Measurements from ENCODE around the gene DGKZ. TPM values are rescaled to one million over a fixed set of nuclear protein-coding genes. Genes with fewer than 3 reads are reported as not detected.
A peak's percentile ranks its signal among the peaks of the same experiment; 100 is the strongest.

Gene DGKZ
- total RNA-seq, 4 donors from 2014 or later: 41.2 to 105 (median 49.6) TPM

DNA sequence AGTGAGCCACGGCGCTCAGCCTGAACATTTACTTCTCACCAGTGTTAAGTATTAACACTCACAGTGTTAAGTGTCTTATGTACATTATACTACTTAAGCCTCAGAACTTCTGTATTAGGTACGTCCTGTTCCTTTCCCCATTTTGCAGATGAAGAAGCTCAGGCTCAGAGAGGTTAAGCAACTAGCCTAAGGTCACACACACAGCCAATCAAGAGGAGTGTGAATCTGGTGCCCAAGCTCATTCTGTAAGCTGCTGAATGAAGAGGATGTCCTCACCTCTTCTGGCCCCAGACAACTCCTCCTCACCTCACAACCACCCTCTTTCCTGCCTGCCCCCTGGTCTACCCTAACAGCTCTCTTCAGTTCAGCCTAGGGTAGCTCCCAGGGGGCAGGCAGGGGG is 39.9 kb upstream of the DGKZ start:
- Histone ChIP-seq H3K27me3 (no peaks in the 10 kb centered on the region), H3K4me1 (peaks cover 0 to 11% (median 0%) of the 10 kb centered on the region in 4 donors), H3K36me3 (no peaks in the 10 kb centered on the region), H3K9me3 (no peaks in the 10 kb centered on the region), H3K4me3 (no peak overlapping the region), H3K27ac (no peak overlapping the region)
- TF ChIP-seq EP300 (IDR thresholded peaks at IDR 0.05) (no peak), POLR2A (IDR thresholded peaks at IDR 0.05) (no peak)
- TF ChIP-seq, protein P1, sequence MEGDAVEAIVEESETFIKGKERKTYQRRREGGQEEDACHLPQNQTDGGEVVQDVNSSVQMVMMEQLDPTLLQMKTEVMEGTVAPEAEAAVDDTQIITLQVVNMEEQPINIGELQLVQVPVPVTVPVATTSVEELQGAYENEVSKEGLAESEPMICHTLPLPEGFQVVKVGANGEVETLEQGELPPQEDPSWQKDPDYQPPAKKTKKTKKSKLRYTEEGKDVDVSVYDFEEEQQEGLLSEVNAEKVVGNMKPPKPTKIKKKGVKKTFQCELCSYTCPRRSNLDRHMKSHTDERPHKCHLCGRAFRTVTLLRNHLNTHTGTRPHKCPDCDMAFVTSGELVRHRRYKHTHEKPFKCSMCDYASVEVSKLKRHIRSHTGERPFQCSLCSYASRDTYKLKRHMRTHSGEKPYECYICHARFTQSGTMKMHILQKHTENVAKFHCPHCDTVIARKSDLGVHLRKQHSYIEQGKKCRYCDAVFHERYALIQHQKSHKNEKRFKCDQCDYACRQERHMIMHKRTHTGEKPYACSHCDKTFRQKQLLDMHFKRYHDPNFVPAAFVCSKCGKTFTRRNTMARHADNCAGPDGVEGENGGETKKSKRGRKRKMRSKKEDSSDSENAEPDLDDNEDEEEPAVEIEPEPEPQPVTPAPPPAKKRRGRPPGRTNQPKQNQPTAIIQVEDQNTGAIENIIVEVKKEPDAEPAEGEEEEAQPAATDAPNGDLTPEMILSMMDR (IDR thresholded peaks at IDR 0.05): no peak
- DNase-seq (ENCODE audit: low spot score in 2 of 2): no peak
- WGBS, 2 donors: 76 to 89% methylated on average over 3 of the region's 3 CpGs

DNA sequence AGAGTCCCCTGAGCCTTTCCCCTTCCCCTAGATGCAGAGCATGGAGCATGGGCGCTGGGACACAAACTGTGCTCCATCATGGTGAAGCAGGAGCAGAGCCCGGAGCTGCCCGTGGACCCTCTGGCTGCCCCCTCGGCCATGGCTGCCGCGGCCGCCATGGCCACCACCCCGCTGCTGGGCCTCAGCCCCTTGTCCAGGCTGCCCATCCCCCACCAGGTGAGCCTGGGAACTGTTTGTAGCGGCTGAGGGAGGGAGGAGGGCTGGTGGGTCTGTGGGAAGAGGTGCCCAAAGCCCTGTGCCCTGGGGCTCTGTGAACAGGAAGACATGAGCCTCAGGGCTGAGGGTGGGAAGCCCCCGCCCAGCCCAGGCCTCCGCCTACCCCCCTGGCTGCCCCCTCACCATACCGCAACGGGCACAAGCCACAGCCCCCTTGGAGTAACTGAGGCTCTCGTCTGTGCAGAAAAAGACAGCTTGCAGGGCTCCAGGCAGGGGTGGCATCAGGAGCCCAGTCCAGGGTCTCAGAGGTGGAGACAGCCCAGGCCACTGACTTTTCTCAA is 39.4 kb upstream of the DGKZ start:
- 59 to 60% methylated on average over 5 to 14 of the region's 14 CpGs for WGBS, 2 donors
- DNase-seq (ENCODE audit: low spot score in 2 of 2): no peak
- no peaks in the 10 kb centered on the region for H3K36me3 ChIP-seq
- H3K4me3 ChIP-seq: no peak overlapping the region
- H3K27ac ChIP-seq: no peak overlapping the region
- no peak for TF ChIP-seq EP300 (IDR thresholded peaks at IDR 0.05)
- TF ChIP-seq POLR2A (IDR thresholded peaks at IDR 0.05): no peak
- TF ChIP-seq, protein P1 (IDR thresholded peaks at IDR 0.05): no peak
- no peaks in the 10 kb centered on the region for H3K27me3 ChIP-seq
- no peaks in the 10 kb centered on the region for H3K9me3 ChIP-seq
- peaks cover 0 to 11% (median 0%) of the 10 kb centered on the region in 4 donors for H3K4me1 ChIP-seq

DNA sequence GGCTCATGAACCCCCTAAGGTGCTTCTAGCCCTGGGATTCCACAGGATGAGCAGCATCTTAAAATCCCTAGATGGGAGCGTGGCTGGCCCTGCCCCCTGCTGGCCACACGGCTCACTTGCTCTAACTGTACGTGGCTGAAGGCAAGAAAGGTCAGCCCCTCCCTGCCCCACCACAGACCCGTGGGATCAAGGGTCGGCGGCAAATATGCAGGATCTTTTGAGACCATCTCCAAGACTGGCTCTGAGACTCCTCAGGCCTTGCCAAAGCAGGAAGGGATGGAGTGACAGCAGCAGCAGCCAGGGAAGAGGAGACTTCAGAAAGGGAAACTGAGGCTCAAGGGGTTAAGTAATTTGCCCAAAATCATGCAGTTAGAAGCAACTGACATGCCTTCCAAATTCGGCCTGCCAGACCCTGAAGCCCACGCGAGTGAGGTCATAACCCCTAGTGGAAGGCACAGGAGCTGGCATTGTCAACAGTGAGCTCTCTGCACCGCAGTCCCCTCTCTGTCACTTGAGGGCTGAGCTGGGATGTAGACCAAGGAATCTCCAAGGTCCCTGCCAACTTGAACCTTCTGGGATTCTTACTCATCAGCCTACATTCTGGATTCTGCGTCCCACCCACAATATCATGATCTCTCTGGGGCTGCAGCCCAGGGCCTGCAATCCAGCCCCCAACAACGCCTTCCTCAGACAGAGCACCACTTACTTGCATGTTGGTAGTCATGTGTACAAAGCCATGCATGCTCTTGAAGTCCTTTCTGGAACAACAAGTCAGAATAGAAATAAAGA is 38.4 kb upstream of the DGKZ start:
- DNase-seq (ENCODE audit: low spot score in 2 of 2): peak; percentile 67 to 71
- H3K9me3 ChIP-seq: no peaks in the 10 kb centered on the region
- H3K4me1 ChIP-seq: peaks cover 0 to 11% (median 0%) of the 10 kb centered on the region in 4 donors
- H3K36me3 ChIP-seq: no peaks in the 10 kb centered on the region
- TF ChIP-seq POLR2A (IDR thresholded peaks at IDR 0.05) (no peak), EP300 (IDR thresholded peaks at IDR 0.05) (peak in 1 of 2 donors; percentile 7)
- TF ChIP-seq, protein P1 (IDR thresholded peaks at IDR 0.05): peak; percentile 68 to 94 (median 82)
- WGBS, 2 donors: 10 to 17% methylated on average over 11 to 12 of the region's 12 CpGs
- no peak overlapping the region for H3K4me3 ChIP-seq
- H3K27me3 ChIP-seq: no peaks in the 10 kb centered on the region
- H3K27ac ChIP-seq: no peak overlapping the region

DNA sequence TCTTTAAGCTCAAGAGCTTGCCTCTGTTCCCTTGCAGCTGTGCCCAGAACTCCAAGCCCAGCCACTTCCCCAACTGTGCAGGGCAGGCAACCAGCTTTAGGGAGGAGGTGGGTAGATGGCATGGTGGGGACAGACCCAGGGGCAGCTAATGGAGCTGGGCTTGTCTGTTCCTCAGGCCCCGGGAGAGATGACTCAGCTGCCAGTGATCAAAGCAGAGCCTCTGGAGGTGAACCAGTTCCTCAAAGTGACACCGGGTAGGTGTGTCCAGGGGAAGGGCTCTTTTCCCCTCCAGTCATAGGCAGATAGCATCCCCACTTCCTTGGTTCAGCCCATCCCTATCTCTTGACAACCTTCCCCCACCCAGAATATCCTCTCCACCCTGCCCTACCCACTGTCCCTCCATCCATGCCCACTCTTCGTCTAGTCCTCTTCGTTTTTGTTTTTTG is 37.4 kb upstream of the DGKZ start:
- Histone ChIP-seq H3K4me1 (peaks cover 0 to 11% (median 0%) of the 10 kb centered on the region in 4 donors), H3K27ac (no peak overlapping the region), H3K9me3 (no peaks in the 10 kb centered on the region), H3K36me3 (no peaks in the 10 kb centered on the region), H3K27me3 (no peaks in the 10 kb centered on the region), H3K4me3 (no peak overlapping the region)
- no peak for DNase-seq (ENCODE audit: low spot score in 2 of 2)
- TF ChIP-seq POLR2A (IDR thresholded peaks at IDR 0.05) (no peak), EP300 (IDR thresholded peaks at IDR 0.05) (no peak)
- TF ChIP-seq, protein P1 (IDR thresholded peaks at IDR 0.05): no peak
- 77 to 82% methylated on average over 3 to 4 of the region's 4 CpGs for WGBS, 2 donors
